ENCODE results near the gene PPP1R2. TPM values are rescaled to one million over a fixed set of nuclear protein-coding genes. Genes with fewer than 3 reads are reported as not detected.

PPP1R2 gene
- total RNA-seq, 2 donors from 2014 or later: 24.2 to 30.7 TPM

GRCh38 chr3:195556390-195556789 lies 13.3 kb upstream of the PPP1R2 start:
- H3K27ac Mint-ChIP-seq: no peak overlapping the region
- Histone ChIP-seq H3K4me1 (ENCODE audit: control insufficient read depth, insufficient read depth, low read length) (no peaks in the 10 kb centered on the region), H3K4me3 (ENCODE audit: low read length) (no peak overlapping the region), H3K27me3 (ENCODE audit: control insufficient read depth, insufficient read depth, low read length, poor library complexity, severe bottlenecking) (no peaks in the 10 kb centered on the region), H3K9ac (ENCODE audit: extremely low read depth, low read length, poor library complexity, severe bottlenecking) (no peak overlapping the region), H3K36me3 (ENCODE audit: control insufficient read depth, insufficient read depth, low read length) (no peaks in the 10 kb centered on the region), H3K27ac (ENCODE audit: low read depth, low read length) (no peak overlapping the region), H3K9me3 (ENCODE audit: control insufficient read depth, low read length) (no peaks in the 10 kb centered on the region)
- no peak overlapping the region for H3K4me3 Mint-ChIP-seq
- peaks cover 11% of the 10 kb centered on the region for H3K27me3 Mint-ChIP-seq (ENCODE audit: insufficient read depth)
- no peaks in the 10 kb centered on the region for H3K4me1 Mint-ChIP-seq
- H3K36me3 Mint-ChIP-seq (ENCODE audit: low read depth): no peaks in the 10 kb centered on the region
- DNase-seq: peak; percentile 79
- no peaks in the 10 kb centered on the region for H3K9me3 Mint-ChIP-seq
- TF ChIP-seq CTCF (conservative IDR thresholded peaks at IDR 0.05): peak; percentile 76
- 58 to 74% methylated on average over 9 to 10 of the region's 10 CpGs for WGBS, 2 experiments (ENCODE audit: insufficient coverage in 1 of 2, insufficient read length in 1 of 2)

DNA sequence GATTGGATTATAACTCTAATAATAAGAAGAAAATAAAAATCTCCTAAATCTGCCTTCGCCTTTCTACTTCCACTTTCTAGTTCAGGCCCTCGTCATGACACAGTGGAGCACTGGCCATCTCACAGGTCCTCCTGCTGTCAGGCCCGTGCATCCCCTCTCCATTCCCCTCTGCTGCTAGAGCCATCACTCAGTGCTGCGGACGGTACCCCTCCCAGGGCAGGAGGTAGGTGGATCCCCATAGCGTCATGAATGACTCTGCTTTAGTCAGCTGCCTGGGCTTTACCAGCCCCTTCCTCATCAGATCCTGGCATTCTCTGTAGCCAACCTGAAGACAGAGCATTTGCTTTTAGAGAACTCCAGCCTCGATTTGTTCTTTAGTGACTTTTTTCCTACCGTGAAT lies 12.0 kb upstream of the PPP1R2 start:
- WGBS, 2 experiments (ENCODE audit: insufficient coverage in 1 of 2, insufficient read length in 1 of 2): 48 to 79% methylated on average over 4 to 8 of the region's 8 CpGs
- Histone ChIP-seq H3K4me3 (ENCODE audit: low read length) (no peak overlapping the region), H3K9ac (ENCODE audit: extremely low read depth, low read length, poor library complexity, severe bottlenecking) (no peak overlapping the region), H3K9me3 (ENCODE audit: control insufficient read depth, low read length) (no peaks in the 10 kb centered on the region), H3K27me3 (ENCODE audit: control insufficient read depth, insufficient read depth, low read length, poor library complexity, severe bottlenecking) (no peaks in the 10 kb centered on the region), H3K4me1 (ENCODE audit: control insufficient read depth, insufficient read depth, low read length) (no peaks in the 10 kb centered on the region), H3K36me3 (ENCODE audit: control insufficient read depth, insufficient read depth, low read length) (no peaks in the 10 kb centered on the region), H3K27ac (ENCODE audit: low read depth, low read length) (no peak overlapping the region)
- Mint-ChIP-seq H3K9me3 (no peaks in the 10 kb centered on the region), H3K4me1 (no peaks in the 10 kb centered on the region), H3K36me3 (ENCODE audit: low read depth) (no peaks in the 10 kb centered on the region), H3K27me3 (ENCODE audit: insufficient read depth) (peaks cover 11% of the 10 kb centered on the region), H3K4me3 (no peak overlapping the region), H3K27ac (no peak overlapping the region)
- peak; percentile 65 for DNase-seq
- TF ChIP-seq CTCF (conservative IDR thresholded peaks at IDR 0.05): no peak

DNA sequence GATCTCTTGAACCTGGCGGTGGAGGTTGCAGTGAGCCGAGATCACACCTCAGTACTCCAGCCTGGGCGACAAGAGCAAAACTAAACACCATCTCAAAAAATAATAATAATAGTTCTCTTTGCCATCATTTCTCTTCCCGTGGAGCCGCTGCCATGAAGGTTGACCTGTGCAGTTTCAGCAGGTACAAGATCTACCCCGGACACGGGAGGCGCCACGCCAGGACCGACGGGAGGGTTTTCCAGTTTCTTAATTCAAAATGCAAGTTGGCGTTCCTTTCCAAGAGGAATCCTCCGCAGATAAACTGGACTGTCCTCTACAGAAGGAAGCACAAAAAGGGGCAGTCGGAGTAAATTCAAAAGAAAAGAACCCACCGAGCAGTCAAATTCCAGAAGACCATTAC lies 11.3 kb upstream of the PPP1R2 start:
- Mint-ChIP-seq H3K27me3 (ENCODE audit: insufficient read depth) (peaks cover 11% of the 10 kb centered on the region), H3K36me3 (ENCODE audit: low read depth) (no peaks in the 10 kb centered on the region), H3K4me1 (peaks cover 2% of the 10 kb centered on the region), H3K4me3 (no peak overlapping the region), H3K27ac (no peak overlapping the region), H3K9me3 (no peaks in the 10 kb centered on the region)
- DNase-seq: no peak
- no peaks in the 10 kb centered on the region for H3K9me3 ChIP-seq (ENCODE audit: control insufficient read depth, low read length)
- H3K36me3 ChIP-seq (ENCODE audit: control insufficient read depth, insufficient read depth, low read length): no peaks in the 10 kb centered on the region
- H3K4me3 ChIP-seq (ENCODE audit: low read length): no peak overlapping the region
- 93% methylated on average over 14 to 15 of the region's 15 CpGs for WGBS, 2 experiments (ENCODE audit: insufficient coverage in 1 of 2, insufficient read length in 1 of 2)
- H3K9ac ChIP-seq (ENCODE audit: extremely low read depth, low read length, poor library complexity, severe bottlenecking): no peak overlapping the region
- no peaks in the 10 kb centered on the region for H3K27me3 ChIP-seq (ENCODE audit: control insufficient read depth, insufficient read depth, low read length, poor library complexity, severe bottlenecking)
- no peak for TF ChIP-seq CTCF (conservative IDR thresholded peaks at IDR 0.05)
- no peaks in the 10 kb centered on the region for H3K4me1 ChIP-seq (ENCODE audit: control insufficient read depth, insufficient read depth, low read length)
- no peak overlapping the region for H3K27ac ChIP-seq (ENCODE audit: low read depth, low read length)
